ENCODE measurements around the gene ABHD15. TPM values are rescaled to one million over a fixed set of nuclear protein-coding genes. Genes with fewer than 3 reads are reported as not detected.

ABHD15 gene
- total RNA-seq, 1 donor from 2014 or later: 13.3 TPM

- intact Hi-C loops (cut with DNase I): no loop called here
- H3K27ac ChIP-seq: no peak overlapping the region
- H3K9me3 ChIP-seq: no peaks in the 10 kb centered on the region
- H3K4me3 ChIP-seq: no peak overlapping the region
- H3K4me1 ChIP-seq: peaks cover under 1% of the 10 kb centered on the region
- H3K27me3 ChIP-seq: no peaks in the 10 kb centered on the region
- peaks cover 0 to 17% of the 10 kb centered on the region in 2 donors for H3K36me3 ChIP-seq
- TF ChIP-seq POLR2AphosphoS5 (IDR thresholded peaks at IDR 0.05; ENCODE audit: insufficient read depth in 1 of 2, low read depth in 1 of 2) (no peak), POLR2A (IDR thresholded peaks at IDR 0.05) (no peak), CTCF (IDR thresholded peaks at IDR 0.05) (no peak)
- DNase-seq (ENCODE audit: extremely low spot score in 2 of 2): no peak
These were observed 22.8 kb downstream of the ABHD15 start for GRCh38 chr17:29544066-29544465.

DNA sequence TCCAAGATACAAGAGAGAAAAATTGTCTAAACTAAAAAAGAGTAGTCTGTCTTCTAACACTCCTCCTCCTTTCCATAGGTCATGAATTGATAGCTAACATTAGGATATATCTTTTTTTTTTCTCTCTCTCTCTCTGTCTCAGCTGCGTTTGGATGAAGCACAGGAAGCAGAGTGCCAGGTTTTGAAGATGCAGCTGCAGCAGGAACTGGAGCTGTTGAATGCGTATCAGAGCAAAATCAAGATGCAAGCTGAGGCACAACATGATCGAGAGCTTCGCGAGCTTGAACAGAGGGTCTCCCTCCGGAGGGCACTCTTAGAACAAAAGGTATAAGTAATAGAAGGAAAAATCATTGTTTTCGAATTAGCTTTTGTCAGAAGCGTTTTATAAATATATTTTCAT, 32.9 kb downstream of the ABHD15 start:
- Histone ChIP-seq H3K4me1 (no peaks in the 10 kb centered on the region), H3K4me3 (no peak overlapping the region), H3K9me3 (no peaks in the 10 kb centered on the region), H3K27ac (no peak overlapping the region), H3K36me3 (peaks cover 0 to 46% of the 10 kb centered on the region in 2 donors), H3K27me3 (no peaks in the 10 kb centered on the region)
- DNase-seq (ENCODE audit: extremely low spot score in 2 of 2): no peak
- TF ChIP-seq CTCF (IDR thresholded peaks at IDR 0.05) (no peak), POLR2A (IDR thresholded peaks at IDR 0.05) (no peak), POLR2AphosphoS5 (IDR thresholded peaks at IDR 0.05; ENCODE audit: insufficient read depth in 1 of 2, low read depth in 1 of 2) (no peak)
- intact Hi-C loops (cut with DNase I): no loop called here

DNA sequence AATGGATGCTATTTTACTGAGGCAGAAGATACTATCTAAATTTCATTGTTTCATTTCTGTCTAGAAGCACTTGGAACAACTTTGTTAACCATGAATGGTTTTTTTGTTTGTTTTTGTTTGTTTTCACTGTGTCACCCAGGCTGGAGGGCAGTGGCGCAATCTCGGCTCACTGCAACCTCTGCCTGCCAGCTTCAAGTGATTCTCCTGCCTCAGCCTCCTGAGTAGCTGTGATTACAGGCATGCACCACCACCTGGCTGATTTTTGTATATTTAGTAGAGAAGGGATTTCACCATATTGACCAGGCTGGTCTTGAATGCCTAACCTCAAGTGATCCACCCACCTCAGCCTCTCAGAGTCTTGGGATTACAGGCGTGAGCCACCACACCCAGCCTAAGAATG, 40.5 kb downstream of the ABHD15 start:
- Histone ChIP-seq H3K36me3 (peaks cover 3 to 75% of the 10 kb centered on the region in 2 donors), H3K4me1 (no peaks in the 10 kb centered on the region), H3K27me3 (no peaks in the 10 kb centered on the region), H3K4me3 (no peak overlapping the region), H3K27ac (no peak overlapping the region), H3K9me3 (no peaks in the 10 kb centered on the region)
- intact Hi-C loops (cut with DNase I): no loop called here
- no peak for DNase-seq (ENCODE audit: extremely low spot score in 2 of 2)
- TF ChIP-seq CTCF (IDR thresholded peaks at IDR 0.05) (no peak), POLR2AphosphoS5 (IDR thresholded peaks at IDR 0.05; ENCODE audit: insufficient read depth in 1 of 2, low read depth in 1 of 2) (no peak), POLR2A (IDR thresholded peaks at IDR 0.05) (no peak)

GRCh38 chr17:29524692-29525091, 42.1 kb downstream of the ABHD15 start:
- no peak for TF ChIP-seq CTCF (IDR thresholded peaks at IDR 0.05)
- no peak for TF ChIP-seq POLR2AphosphoS5 (IDR thresholded peaks at IDR 0.05; ENCODE audit: insufficient read depth in 1 of 2, low read depth in 1 of 2)
- TF ChIP-seq POLR2A (IDR thresholded peaks at IDR 0.05): no peak
- Histone ChIP-seq H3K4me3 (no peak overlapping the region), H3K4me1 (no peaks in the 10 kb centered on the region), H3K27me3 (no peaks in the 10 kb centered on the region), H3K9me3 (no peaks in the 10 kb centered on the region), H3K36me3 (peaks cover 3 to 78% of the 10 kb centered on the region in 2 donors), H3K27ac (no peak overlapping the region)
- DNase-seq (ENCODE audit: extremely low spot score in 2 of 2): no peak
- intact Hi-C loops (cut with DNase I): no loop called here

DNA sequence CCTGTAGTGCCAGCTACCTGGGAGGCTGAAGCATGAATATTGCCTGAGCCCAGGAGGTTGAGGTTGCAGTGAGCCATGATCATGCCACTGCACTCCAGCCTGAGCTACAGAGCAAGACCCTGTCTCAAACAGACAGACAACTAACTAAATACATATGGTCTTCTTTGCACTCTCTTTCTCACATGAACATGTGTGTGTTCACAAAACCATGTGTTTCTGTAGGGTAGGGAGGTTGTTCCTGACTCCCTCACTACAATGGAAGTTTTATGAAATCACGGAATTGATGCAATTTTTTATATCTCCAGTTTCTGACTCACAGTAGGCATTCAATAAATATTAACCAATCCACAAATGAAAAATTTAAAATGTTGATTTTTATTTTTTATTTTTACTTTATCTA, 48.5 kb downstream of the ABHD15 start:
- TF ChIP-seq CTCF (IDR thresholded peaks at IDR 0.05) (no peak), POLR2AphosphoS5 (IDR thresholded peaks at IDR 0.05; ENCODE audit: insufficient read depth in 1 of 2, low read depth in 1 of 2) (no peak), POLR2A (IDR thresholded peaks at IDR 0.05) (no peak)
- Histone ChIP-seq H3K9me3 (no peaks in the 10 kb centered on the region), H3K4me3 (no peak overlapping the region), H3K36me3 (peaks cover 0 to 62% of the 10 kb centered on the region in 2 donors), H3K4me1 (no peaks in the 10 kb centered on the region), H3K27me3 (no peaks in the 10 kb centered on the region), H3K27ac (no peak overlapping the region)
- intact Hi-C loops (cut with DNase I): no loop called here
- no peak for DNase-seq (ENCODE audit: extremely low spot score in 2 of 2)
